ENCODE data around the gene XPO5.

DNA sequence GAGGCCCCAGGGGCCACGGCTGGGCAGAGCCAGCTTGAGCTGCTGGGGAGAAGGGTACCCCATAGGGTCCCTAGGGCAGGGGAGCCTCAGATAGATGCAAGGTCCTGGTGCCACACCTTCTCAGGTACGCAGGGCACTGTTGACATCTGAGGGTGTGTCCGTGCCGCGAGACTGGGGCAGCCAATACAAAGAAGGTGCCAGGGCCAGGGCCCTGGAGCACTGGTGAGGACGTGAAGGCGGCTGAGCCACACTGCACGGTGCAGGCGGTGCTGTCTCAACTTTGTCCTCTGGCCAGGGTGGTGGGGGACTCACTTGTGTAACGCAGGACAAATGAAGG is 65.0 kb downstream of the XPO5 start:
- TF ChIP-seq, protein P1, sequence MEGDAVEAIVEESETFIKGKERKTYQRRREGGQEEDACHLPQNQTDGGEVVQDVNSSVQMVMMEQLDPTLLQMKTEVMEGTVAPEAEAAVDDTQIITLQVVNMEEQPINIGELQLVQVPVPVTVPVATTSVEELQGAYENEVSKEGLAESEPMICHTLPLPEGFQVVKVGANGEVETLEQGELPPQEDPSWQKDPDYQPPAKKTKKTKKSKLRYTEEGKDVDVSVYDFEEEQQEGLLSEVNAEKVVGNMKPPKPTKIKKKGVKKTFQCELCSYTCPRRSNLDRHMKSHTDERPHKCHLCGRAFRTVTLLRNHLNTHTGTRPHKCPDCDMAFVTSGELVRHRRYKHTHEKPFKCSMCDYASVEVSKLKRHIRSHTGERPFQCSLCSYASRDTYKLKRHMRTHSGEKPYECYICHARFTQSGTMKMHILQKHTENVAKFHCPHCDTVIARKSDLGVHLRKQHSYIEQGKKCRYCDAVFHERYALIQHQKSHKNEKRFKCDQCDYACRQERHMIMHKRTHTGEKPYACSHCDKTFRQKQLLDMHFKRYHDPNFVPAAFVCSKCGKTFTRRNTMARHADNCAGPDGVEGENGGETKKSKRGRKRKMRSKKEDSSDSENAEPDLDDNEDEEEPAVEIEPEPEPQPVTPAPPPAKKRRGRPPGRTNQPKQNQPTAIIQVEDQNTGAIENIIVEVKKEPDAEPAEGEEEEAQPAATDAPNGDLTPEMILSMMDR (IDR thresholded peaks at IDR 0.05): no peak
- no peak for TF ChIP-seq SIN3A (IDR thresholded peaks at IDR 0.05; ENCODE audit: borderline replicate concordance, insufficient read depth, low read depth, low read length)

All from Panc1 (cell line).